ENCODE results near the gene PUM1.

GRCh38 chr1:30909365-30910068 lies 156.0 kb downstream of the PUM1 start:
- TF ChIP-seq EZH2phosphoT487 (IDR thresholded peaks at IDR 0.05; ENCODE audit: borderline replicate concordance, low read length): no peak
- TF ChIP-seq, protein P1, sequence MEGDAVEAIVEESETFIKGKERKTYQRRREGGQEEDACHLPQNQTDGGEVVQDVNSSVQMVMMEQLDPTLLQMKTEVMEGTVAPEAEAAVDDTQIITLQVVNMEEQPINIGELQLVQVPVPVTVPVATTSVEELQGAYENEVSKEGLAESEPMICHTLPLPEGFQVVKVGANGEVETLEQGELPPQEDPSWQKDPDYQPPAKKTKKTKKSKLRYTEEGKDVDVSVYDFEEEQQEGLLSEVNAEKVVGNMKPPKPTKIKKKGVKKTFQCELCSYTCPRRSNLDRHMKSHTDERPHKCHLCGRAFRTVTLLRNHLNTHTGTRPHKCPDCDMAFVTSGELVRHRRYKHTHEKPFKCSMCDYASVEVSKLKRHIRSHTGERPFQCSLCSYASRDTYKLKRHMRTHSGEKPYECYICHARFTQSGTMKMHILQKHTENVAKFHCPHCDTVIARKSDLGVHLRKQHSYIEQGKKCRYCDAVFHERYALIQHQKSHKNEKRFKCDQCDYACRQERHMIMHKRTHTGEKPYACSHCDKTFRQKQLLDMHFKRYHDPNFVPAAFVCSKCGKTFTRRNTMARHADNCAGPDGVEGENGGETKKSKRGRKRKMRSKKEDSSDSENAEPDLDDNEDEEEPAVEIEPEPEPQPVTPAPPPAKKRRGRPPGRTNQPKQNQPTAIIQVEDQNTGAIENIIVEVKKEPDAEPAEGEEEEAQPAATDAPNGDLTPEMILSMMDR (conservative IDR thresholded peaks at IDR 0.05; ENCODE audit: low read depth, low read length): no peak
